Ureter (tissue), 1 donor: ENCODE results near the gene OVCA2. TPM values are rescaled to one million over a fixed set of nuclear protein-coding genes. Genes with fewer than 3 reads are reported as not detected.
A peak's percentile ranks its signal among the peaks of the same experiment; 100 is the strongest.
"Not testable (repeated sequence)": the region's sequence is repeated elsewhere in the genome, so short reads cannot be mapped to it uniquely, and the experiment has no call there.

Experiments
- DNase-seq: peaks from one replicate; pipeline ENCODE4 v3.0.0-alpha.2; 2020; ENCODE audit warnings: low spot score
- total RNA-seq: library from RNA; stranded (reverse); gene quantifications from one replicate; pipeline ENCODE4 v1.2.4, GENCODE V29; 2023
- donor health status: DM: yes; HTN: yes; CAD: no.

OVCA2 gene
- 39.5 TPM for total RNA-seq

GRCh38 chr17:2041561-2042389 lies at the start of gene OVCA2:
Gene OVCA2 (plus strand): TSS chr17:2042022. CDS start chr17:2042048, 26 bp downstream.
- DNase-seq = peak; percentile 95

- DNase-seq = no peak
Measured at GRCh38 chr17:1992541-1992940, 49.3 kb upstream of the OVCA2 start.

- no peak for DNase-seq
Measured at GRCh38 chr17:1994707-1995106, 47.1 kb upstream of the OVCA2 start.

GRCh38 chr17:1995321-1995892 lies 46.4 kb upstream of the OVCA2 start:
- DNase-seq = no peak

- no peak for DNase-seq
Measured at GRCh38 chr17:1995907-1996799, 45.7 kb upstream of the OVCA2 start.

GRCh38 chr17:1996800-1997288 lies 45.0 kb upstream of the OVCA2 start:
- DNase-seq = no peak

GRCh38 chr17:1997289-1997926 lies 44.4 kb upstream of the OVCA2 start:
- peak; percentile 56 for DNase-seq

- DNase-seq = peak; percentile 73
Measured at GRCh38 chr17:1997927-1998742, 43.7 kb upstream of the OVCA2 start.

GRCh38 chr17:1999557-2000251 lies 42.1 kb upstream of the OVCA2 start:
- DNase-seq = peak; percentile 65

- no peak for DNase-seq
Measured at GRCh38 chr17:2002767-2003329, 39.0 kb upstream of the OVCA2 start.

- no peak for DNase-seq
Measured at GRCh38 chr17:2003525-2003924, 38.3 kb upstream of the OVCA2 start.

GRCh38 chr17:2004435-2004952 lies 37.3 kb upstream of the OVCA2 start:
- no peak for DNase-seq

- DNase-seq = no peak
Measured at GRCh38 chr17:2008332-2009126, 33.3 kb upstream of the OVCA2 start.

GRCh38 chr17:2009737-2010136 lies 32.1 kb upstream of the OVCA2 start:
- no peak for DNase-seq

GRCh38 chr17:2011411-2012371 lies 30.1 kb upstream of the OVCA2 start:
- peak; percentile 77 for DNase-seq

- no peak for DNase-seq
Measured at GRCh38 chr17:2012499-2012898, 29.3 kb upstream of the OVCA2 start.

- not testable (repeated sequence) for DNase-seq
Measured at GRCh38 chr17:2013220-2013993, 28.4 kb upstream of the OVCA2 start.
